Non-pigmented ciliary epithelial cell (primary cell): ENCODE measurements around the gene ELAVL1.
"Not testable (repeated sequence)": the region's sequence is repeated elsewhere in the genome, so short reads cannot be mapped to it uniquely, and the experiment has no call there.

Experiments used
- DNase-seq: peaks from one replicate; pipeline ENCODE4 v3.0.0-alpha.2; 2010; ENCODE audit warnings: low read depth

ELAVL1 gene

GRCh38 chr19:8005534-8006256, at the start of gene ELAVL1:
ELAVL1 (minus strand) TSS chr19:8005641; CDS start chr19:7991815, 13,826 bp downstream.
- DNase-seq: no peak

GRCh38 chr19:8054169-8054568, 48.7 kb upstream of the ELAVL1 start:
- no peak for DNase-seq

GRCh38 chr19:8052464-8052859, 47.0 kb upstream of the ELAVL1 start, which contains the start of gene CCL25:
CCL25 (plus strand) TSS chr19:8052760; CDS start chr19:8053050, 290 bp downstream.
- DNase-seq: no peak

GRCh38 chr19:8050274-8051096, 45.0 kb upstream of the ELAVL1 start:
- DNase-seq: peak; percentile 18

- no peak for DNase-seq
These were observed 41.2 kb upstream of the ELAVL1 start for GRCh38 chr19:8046569-8047165.

GRCh38 chr19:8045872-8046568, 40.6 kb upstream of the ELAVL1 start:
- no peak for DNase-seq

- DNase-seq: no peak
These were observed 38.6 kb upstream of the ELAVL1 start for GRCh38 chr19:8044018-8044417.

- DNase-seq: no peak
These were observed 37.5 kb upstream of the ELAVL1 start for GRCh38 chr19:8042900-8043299.

GRCh38 chr19:8041531-8041931, 36.1 kb upstream of the ELAVL1 start:
- no peak for DNase-seq

- no peak for DNase-seq
These were observed 33.8 kb upstream of the ELAVL1 start for GRCh38 chr19:8039231-8039630.

- DNase-seq: no peak
These were observed 33.4 kb upstream of the ELAVL1 start for GRCh38 chr19:8038815-8039214.

GRCh38 chr19:8036434-8037099, 31.1 kb upstream of the ELAVL1 start:
- DNase-seq: no peak

- DNase-seq: no peak
These were observed 28.7 kb upstream of the ELAVL1 start for GRCh38 chr19:8034178-8034525.

GRCh38 chr19:8033287-8034177, 28.1 kb upstream of the ELAVL1 start:
- not testable (repeated sequence) for DNase-seq

GRCh38 chr19:8030960-8031359, 25.5 kb upstream of the ELAVL1 start:
- DNase-seq: no peak

GRCh38 chr19:8028951-8029491, 23.6 kb upstream of the ELAVL1 start:
- DNase-seq: no peak

GRCh38 chr19:8025316-8025715, 19.9 kb upstream of the ELAVL1 start:
- DNase-seq: no peak

- DNase-seq: not testable (repeated sequence)
These were observed 18.8 kb upstream of the ELAVL1 start for GRCh38 chr19:8024256-8024655.

GRCh38 chr19:8023371-8023770, 17.9 kb upstream of the ELAVL1 start:
- DNase-seq: no peak

- no peak for DNase-seq
These were observed 16.8 kb upstream of the ELAVL1 start for GRCh38 chr19:8022275-8022674.
